SH-SY5Y (cell line): Measurements from ENCODE around the gene PLET1.

Source experiments
- GATA2 ChIP-seq: IDR thresholded peaks from 2 replicates; pipeline ENCODE4 v1.6.1; 2011; ENCODE audit warnings: mild to moderate bottlenecking, low read depth, low read length
- GATA3 ChIP-seq: IDR thresholded peaks from 2 replicates; pipeline ENCODE4 v1.6.1; 2011; ENCODE audit warnings: low read depth, mild to moderate bottlenecking, low read length, moderate library complexity

PLET1 gene

DNA sequence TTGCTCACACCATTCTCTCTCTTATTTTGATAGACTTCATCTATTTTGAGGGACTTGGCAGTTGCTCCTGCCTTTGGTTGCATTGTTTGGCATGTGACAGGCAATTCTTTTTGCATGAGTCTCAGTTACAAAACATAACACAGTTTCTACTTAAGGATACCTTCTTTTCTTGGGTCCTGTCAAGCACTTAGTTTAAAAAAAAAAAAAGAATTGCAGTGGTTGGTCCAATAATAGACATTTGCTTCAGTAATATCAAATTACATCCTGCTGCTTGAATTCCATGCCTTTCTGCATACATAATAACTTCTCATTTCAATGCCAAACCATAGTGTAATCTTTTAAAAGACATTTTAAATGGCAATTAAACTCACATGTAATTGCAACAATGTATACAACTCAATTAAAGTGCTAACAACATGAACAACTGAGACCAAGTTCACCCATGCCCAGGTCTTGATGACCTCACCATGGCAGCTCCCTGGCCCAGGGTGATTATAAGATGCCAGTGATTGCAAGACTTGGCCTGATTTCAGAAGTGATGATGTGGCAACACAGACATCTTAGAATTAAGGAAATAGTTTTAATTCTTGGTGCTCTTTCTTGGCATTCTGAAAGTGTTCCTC lies 32.2 kb upstream of the PLET1 start:
- TF ChIP-seq GATA3 (no peak), GATA2 (no peak)

DNA sequence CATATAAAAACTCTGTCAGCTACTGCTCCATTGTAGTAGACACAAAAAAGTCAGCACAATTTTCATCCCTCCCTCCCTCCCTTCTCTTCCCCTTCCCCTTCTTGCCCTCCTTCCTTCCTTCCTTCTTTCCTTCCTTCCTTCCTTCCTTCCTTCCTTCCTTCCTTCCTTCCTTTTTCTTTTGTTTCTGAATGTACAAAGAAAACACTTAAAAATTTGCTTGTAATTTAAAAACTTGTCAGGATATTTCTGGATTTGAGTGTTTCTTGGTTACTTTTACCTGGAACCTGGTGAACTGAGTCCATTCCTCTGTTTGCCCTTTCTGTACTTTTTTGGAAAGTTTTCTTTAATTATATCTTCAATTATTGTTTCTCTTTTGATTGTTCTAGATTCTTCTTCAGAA lies 31.5 kb upstream of the PLET1 start:
- TF ChIP-seq GATA2, result no peak
- no peak for TF ChIP-seq GATA3

DNA sequence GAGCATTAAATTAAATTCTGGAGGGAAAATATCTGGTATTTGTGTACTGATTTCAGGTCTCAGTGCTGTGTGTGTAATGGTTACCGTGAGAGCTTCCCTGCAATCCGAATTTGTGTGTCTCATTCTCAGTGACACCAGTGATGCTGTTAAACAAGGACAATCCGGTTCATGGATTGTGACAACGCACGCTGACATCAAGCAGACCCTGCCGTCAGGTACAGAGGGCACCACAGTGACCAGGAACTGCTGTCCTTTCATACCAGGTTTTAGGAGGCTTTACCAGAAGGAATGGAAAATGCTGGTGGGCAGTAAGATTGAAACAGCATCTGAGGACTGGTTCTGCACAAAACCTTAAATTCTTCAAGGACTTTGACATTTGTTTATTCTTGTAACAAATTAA lies 30.5 kb upstream of the PLET1 start:
- TF ChIP-seq GATA3 (no peak), GATA2 (no peak)

DNA sequence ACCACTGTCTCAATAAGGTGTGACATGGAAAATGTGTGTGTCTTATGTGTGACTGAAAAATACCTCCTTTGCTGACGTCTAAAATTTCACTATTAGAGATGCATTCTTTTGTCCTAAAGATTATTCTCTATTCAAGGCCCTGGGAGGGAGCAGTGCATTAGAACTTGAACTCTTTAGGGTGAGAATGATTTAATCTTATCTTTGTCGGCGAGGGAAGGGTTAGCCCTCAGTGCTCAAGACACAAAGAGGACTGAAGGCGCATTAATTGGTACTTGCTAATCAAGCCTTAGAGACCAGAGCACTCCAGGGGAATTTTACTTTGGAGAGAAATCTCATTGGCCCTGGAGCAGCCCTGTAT lies 29.8 kb upstream of the PLET1 start:
- TF ChIP-seq GATA3 (no peak), GATA2 (no peak)

DNA sequence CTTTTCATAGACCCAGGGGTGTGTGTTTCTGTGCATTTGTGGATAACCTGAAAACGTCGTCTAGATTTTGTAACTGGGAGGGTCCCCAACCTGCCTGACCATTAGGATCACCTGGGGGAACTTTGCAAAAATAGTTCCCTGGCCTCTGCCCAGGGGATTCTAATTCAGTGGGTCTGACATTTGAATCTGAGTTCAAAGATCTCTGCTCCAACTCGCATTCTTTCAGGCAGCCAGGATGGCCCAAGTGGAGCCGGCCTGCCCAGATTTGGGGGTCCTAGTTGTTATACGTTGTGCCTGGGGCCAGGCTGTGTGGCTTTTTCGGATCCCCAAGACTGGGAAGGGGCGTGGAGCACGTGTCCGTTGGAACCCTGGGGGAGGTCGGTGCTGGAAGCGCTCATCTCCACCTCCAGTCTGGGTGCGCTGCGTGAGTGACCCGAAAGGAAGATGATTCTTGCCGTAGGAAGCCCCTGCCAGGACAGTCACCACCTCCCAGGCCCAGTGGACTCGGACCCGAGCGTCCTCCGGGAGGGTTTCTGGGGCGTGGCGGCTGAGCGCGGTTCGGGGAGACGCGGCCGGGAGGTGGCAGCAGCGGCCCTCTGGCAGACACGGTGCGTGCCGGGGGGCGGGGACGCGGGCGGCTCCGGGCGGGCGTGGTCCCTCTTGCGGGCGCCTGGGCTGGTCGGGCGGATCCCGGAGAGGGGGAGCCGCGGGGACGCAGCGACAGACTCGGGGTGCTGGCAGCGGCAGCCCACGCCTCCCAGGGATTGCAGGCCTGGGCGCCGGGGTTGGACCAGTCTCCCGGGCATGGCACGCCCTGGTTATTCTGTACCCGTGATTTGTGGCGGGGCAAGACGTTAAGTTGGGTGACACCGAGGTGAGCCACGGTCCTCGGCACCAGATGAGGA lies 29.2 kb upstream of the PLET1 start:
- TF ChIP-seq GATA3, result no peak
- no peak for TF ChIP-seq GATA2

DNA sequence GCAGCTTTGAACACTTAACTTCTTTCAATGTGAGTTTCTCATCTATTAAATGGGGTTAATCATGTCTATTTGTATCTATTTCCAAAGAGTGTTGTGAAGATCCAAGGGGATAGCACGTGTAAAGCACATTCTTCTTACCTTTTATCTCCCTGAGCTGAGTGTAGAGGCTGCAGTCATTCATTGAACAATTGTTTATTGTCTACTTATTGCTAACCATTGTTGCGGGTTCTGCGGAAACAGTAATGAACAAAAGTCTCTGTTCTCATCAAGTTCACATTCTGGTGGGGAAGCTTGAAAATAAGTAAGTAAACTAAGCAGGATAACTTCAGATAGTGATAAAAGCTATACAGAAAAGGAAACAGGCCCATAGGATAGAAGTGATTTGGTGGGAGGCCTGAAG lies 27.4 kb upstream of the PLET1 start:
- TF ChIP-seq GATA3, result no peak
- TF ChIP-seq GATA2, result no peak

DNA sequence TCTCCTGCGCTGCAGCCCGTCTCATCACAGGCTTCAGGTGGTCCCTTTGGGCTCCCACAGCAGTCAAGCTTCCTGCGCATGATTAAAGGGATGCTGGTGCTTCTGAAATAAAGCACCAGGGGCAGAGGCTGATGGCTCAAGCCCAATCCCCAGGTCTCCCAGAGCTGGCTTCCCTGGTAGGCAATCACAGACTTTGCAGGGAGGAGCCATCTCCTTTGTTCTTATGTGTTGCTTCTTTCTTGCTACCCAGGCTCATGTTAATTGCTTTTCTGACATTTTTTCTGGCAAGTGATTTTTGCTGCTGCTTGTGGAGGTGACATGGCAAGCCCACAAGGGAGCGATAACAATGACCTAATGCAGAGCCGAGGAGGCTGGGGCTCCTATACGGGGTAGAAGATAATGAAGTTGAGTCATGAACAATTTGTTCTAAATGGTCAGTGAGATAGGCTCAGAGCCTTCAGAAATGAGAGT lies 25.2 kb upstream of the PLET1 start:
- TF ChIP-seq GATA2, result no peak
- TF ChIP-seq GATA3, result no peak

DNA sequence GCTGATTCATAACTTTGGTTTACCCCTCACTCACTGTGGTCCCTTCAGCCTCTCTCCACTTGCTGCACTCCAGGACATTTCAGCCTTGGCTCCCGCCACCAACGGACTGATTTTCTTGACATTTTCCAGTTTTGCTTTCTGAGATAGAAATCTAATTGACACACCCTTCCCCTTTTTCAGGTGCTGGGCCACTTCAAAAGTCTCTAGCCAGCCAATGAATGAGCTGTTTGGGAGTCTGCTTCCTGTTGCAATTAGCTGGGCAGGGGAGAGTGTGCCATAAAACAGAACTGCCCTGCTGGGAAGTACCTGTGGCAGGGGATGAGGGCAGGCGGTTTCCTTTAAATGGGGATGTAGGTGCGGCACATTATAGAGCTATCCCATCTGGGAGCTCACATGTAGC lies 21.1 kb upstream of the PLET1 start:
- TF ChIP-seq GATA2, result no peak

DNA sequence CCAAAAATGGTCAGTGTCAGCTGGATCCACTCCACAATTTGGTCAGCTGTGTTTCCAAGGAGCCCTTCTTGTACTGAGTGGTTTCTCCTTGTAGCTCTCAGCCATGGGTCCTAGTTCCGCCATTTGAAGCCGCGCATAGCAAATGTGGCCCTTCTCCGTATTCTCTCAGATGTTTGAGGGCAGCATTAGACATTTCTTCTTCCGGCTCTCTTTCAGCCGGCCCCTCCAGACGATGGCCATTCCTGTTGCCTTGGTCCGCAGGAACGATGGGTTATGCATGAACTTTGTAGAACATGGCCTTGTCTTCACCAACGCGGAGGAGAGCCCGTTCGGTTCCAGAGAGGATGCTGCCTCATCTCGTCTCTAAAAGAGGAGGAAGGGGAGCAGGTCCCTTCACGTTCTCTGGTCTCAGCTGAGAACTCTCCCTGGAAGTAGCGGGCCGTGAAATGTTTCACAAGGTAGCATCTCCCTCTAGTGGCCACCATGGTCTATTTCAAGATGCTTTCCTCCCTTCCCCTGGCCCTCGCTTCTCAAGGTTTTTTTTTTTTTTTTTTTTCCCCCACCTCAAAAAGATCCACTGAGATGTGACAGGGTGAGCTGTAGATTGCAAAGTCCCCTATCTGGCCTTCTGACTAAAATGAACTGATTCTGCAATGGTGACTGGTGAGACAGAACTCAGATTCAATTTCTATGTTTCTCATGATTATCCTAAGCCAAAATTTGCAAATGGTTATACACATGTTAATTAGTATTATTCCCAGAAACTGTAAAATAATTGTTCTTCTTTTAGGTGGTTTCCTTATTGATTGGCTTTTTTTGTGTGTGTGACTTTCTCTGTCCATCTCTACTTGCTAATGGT lies 19.8 kb upstream of the PLET1 start:
- TF ChIP-seq GATA2 (no peak), GATA3 (no peak)

DNA sequence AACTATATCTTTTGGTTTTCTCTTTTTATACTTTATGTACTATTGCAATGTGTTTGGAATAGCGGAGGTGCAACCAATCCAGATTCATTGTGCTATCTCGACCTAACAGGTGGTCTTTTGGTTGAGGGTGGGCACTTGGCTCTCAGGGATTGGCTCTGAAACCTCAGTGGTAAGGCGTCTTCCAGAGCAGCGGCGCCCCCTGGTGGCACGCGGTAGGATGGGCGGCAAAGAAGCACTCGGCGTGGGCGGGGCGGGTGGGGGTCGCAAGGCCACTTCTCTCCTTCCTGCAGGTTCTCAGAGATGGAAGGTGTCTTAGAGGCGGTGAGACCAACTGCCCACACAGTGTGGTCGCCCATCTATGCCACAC lies 19.2 kb upstream of the PLET1 start:
- no peak for TF ChIP-seq GATA3
- TF ChIP-seq GATA2, result no peak

DNA sequence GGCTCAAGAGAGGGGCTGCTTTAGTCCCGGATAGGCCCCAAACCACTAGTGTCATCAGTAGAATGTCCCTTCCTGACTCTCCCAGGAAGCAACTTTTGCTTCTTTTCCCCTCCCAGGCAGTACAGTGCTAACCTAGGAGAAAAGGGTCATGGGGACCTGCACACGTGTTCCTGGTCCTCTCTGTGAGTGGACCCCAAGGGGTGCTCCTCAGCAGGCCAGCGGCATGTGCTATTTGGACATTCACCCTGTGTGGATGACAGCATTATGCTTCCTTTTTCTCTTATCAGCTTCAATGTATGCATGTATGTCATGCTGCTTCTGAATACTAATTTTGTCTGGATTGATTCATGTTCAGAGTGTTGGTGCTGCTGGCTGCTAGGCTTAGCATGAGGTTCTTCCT lies 18.1 kb upstream of the PLET1 start:
- no peak for TF ChIP-seq GATA3
- no peak for TF ChIP-seq GATA2

DNA sequence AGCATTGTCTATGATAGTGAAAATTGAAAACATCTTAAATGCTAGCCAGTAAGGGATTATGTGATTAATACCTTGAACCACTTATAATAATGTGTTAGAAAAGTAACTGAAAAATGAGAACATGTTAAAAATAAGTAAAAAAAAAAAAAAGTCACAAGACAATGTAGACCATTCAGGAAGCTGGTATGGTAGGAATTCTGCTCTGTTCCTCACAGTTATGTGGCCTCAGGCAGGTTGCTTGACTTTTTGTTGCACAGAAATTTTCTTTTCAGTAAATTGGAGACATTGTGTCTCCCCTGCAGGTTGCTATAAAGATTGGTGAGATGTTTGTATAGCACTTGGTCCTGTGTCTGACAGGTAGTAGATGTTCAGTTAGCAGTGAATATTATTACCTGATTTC lies 17.3 kb upstream of the PLET1 start:
- no peak for TF ChIP-seq GATA3
- TF ChIP-seq GATA2, result no peak

DNA sequence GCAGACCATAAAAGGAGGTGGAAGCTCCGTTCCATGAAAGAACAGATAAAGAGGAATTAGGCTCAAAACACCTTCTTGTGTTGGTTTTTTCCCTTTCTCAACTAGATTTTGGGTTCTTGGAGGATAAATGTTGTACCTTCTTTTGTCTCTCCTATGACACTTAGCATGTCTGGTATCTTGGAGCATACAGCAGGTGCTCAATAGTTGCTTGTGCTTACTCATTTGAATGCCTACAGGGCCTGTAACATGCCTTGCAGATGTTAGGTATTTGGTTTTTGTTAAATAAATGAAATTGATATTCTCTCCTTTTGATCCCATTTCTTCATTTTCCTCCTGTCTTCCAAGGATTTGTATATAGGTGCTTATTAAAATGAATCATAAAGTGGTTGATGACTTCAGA lies 16.4 kb upstream of the PLET1 start:
- TF ChIP-seq GATA3 (no peak), GATA2 (no peak)

DNA sequence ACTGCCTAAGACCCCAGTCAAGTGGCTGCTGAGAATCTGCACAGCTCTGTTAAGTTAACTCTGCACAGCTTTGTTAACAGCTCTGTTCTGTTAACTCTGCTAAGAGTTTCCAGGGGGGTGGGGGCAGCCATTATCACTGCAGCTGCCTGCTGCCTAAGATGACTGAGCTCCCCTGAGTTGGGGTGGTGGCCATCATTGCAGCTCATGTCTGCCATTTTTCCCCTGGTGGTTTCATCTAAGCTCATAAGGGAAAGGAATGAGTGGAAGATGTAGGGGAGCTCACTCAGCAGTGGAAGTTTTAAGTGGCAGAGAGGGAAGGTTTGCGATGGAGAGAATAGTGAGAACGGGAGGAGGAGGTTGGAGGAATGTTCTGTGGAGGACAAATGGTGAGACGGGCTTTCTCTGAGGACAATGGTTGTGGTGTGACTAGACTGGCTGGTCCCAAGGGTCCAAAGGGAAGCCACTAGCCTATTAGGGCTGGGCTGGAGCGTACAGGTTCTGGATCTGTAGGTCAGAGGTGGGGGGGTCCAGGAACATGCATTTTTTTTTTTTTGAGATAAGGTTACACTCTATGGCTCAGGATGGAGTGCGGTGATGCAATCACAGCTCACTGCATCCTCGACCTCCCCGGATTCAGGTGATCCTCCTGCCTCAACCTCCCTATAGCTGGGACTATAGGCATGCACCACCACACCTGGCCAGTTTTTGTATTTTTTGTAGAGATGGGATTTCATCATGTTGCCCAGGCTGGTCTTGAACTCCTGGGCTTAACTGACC lies 13.5 kb upstream of the PLET1 start:
- TF ChIP-seq GATA2 (no peak), GATA3 (no peak)
